B cell (primary cell): ENCODE results near the gene TCEANC. TPM values are rescaled to one million over a fixed set of nuclear protein-coding genes. Genes with fewer than 3 reads are reported as not detected.

Source experiments
- ATAC-seq: fragments of 200-7000 bp; cut with Tn5 transposase; one replicate; pipeline ENCODE4 v1.10.0; 2021; ENCODE audit warnings: low read depth, mild to moderate bottlenecking, moderate number of reproducible peaks, moderate library complexity
- CTCF ChIA-PET: fragments of 350-600 bp; sonication (Branson Sonifier 250); formaldehyde crosslinking; loops from one replicate; lab custom pipeline; 2021; ENCODE audit warnings: antibody characterized with exemption, inconsistent platforms; lab: Charles Lee
- POLR2A ChIA-PET: fragments of 350-600 bp; sonication (Branson Sonifier 250); formaldehyde crosslinking; loops from one replicate; lab custom pipeline; 2021; ENCODE audit warnings: antibody characterized with exemption; lab: Charles Lee
- DNase-seq: peaks from one replicate; pipeline ENCODE4 v3.0.0; 2013
- H2AFZ ChIP-seq: 2 replicates; pipeline ENCODE4 v1.6.1; 2012; ENCODE audit warnings: mild to moderate bottlenecking, low read depth, low read length; ENCODE audit not compliant: insufficient read depth, poor library complexity, severe bottlenecking
- H3K27ac ChIP-seq, 2 donors: 1 replicate in 1 of 2; 2 replicates in 1 of 2; pipeline ENCODE4 v1.5.1; 2012 to 2013; ENCODE audit warnings: low read length in 2 of 2, mild to moderate bottlenecking in 2 of 2, moderate library complexity in 1 of 2
- H3K27me3 ChIP-seq, 4 experiments: fragments of 200-600 bp in 1 of 4; sonication (generic) in 1 of 4; replicated peaks in 1 of 4; 1 replicate in 2 of 4; 2 replicates in 2 of 4; pipeline versions ENCODE4 v1.6.1 to v1.7.0; 2013 to 2016; ENCODE audit warnings: low read length in 3 of 4, mild to moderate bottlenecking in 2 of 4, mixed read lengths in 1 of 4, moderate library complexity in 1 of 4; ENCODE audit not compliant: insufficient read depth in 4 of 4, control insufficient read depth in 3 of 4; ENCODE audit errors: control extremely low read depth in 1 of 4
- H3K36me3 ChIP-seq, 2 experiments: replicated peaks in 1 of 2; 1 replicate in 1 of 2; 2 replicates in 1 of 2; pipeline versions ENCODE4 v1.6.1 to v1.7.1; 2013; ENCODE audit warnings: low read length in 1 of 2; ENCODE audit not compliant: insufficient read depth in 2 of 2, control insufficient read depth in 1 of 2; ENCODE audit errors: control extremely low read depth in 1 of 2, extremely low read depth in 1 of 2
- H3K4me1 ChIP-seq, 2 donors: fragments of 200-600 bp in 1 of 2; sonication (generic) in 1 of 2; 1 replicate in 1 of 2; 2 replicates in 1 of 2; pipeline versions ENCODE4 v1.5.1 to v1.6.1; 2013 to 2017; ENCODE audit warnings: low read length in 2 of 2; ENCODE audit not compliant: control insufficient read depth in 2 of 2, insufficient read depth in 2 of 2
- H3K4me2 ChIP-seq: replicated peaks from 2 replicates; pipeline ENCODE3; 2012; ENCODE audit warnings: mild to moderate bottlenecking, low read depth, low read length; ENCODE audit not compliant: poor library complexity, severe bottlenecking
- H3K4me3 ChIP-seq, 5 experiments: fragments of 200-600 bp in 1 of 5; sonication (generic) in 1 of 5; 1 replicate in 3 of 5; 2 replicates in 2 of 5; pipeline versions ENCODE4 v1.5.1 to v1.7.0; 2011 to 2016; ENCODE audit warnings: low read length in 4 of 5, mild to moderate bottlenecking in 4 of 5, low read depth in 2 of 5, control low read depth in 1 of 5, moderate library complexity in 1 of 5; ENCODE audit not compliant: insufficient read depth in 1 of 5; ENCODE audit errors: control extremely low read depth in 1 of 5, extremely low read depth in 1 of 5
- H3K79me2 ChIP-seq: fragments of 200-600 bp; sonication (generic); one replicate; pipeline ENCODE4 v1.6.0; 2016; ENCODE audit warnings: low read length; ENCODE audit not compliant: control insufficient read depth, insufficient read depth
- H3K9ac ChIP-seq: fragments of 200-600 bp; sonication (generic); 2 replicates; pipeline ENCODE4 v1.6.1; 2017; ENCODE audit warnings: mild to moderate bottlenecking, low read length, moderate library complexity
- H3K9me3 ChIP-seq, 3 donors: one replicate each; pipeline versions ENCODE4 v1.6.1 to v1.7.1; 2013; ENCODE audit warnings: low read length in 2 of 3; ENCODE audit not compliant: control insufficient read depth in 2 of 3, insufficient read depth in 1 of 3; ENCODE audit errors: control extremely low read depth in 1 of 3
- H4K20me1 ChIP-seq: 2 replicates; pipeline ENCODE4 v1.6.0; 2012; ENCODE audit warnings: mild to moderate bottlenecking, low read length; ENCODE audit not compliant: insufficient read depth, control insufficient read depth, poor library complexity, severe bottlenecking
- H3K27ac Mint-ChIP-seq: one replicate; pipeline ENCODE4 v1.8.0; 2021; ENCODE audit warnings: mixed read lengths
- H3K27me3 Mint-ChIP-seq: one replicate; pipeline ENCODE4 v1.8.0; 2021; ENCODE audit warnings: mixed read lengths
- H3K4me1 Mint-ChIP-seq: one replicate; pipeline ENCODE4 v1.8.0; 2021; ENCODE audit warnings: mixed read lengths
- H3K4me3 Mint-ChIP-seq: one replicate; pipeline ENCODE4 v1.8.0; 2021; ENCODE audit warnings: mixed read lengths
- H3K9me3 Mint-ChIP-seq: one replicate; pipeline ENCODE4 v1.8.0; 2022; ENCODE audit warnings: mixed read lengths; ENCODE audit not compliant: insufficient read depth
- EZH2 ChIP-seq: IDR thresholded peaks from 2 replicates; pipeline ENCODE4 v1.6.1; 2012; ENCODE audit warnings: borderline replicate concordance, low read depth, mild to moderate bottlenecking, moderate library complexity, low read length; ENCODE audit not compliant: insufficient read depth, poor library complexity, severe bottlenecking
- WGBS: methylation state at CpG from one replicate; pipeline ENCODE4 v1.1.5; 2013; ENCODE audit warnings: missing lambda C conversion rate; ENCODE audit not compliant: insufficient coverage; 5-methylcytosine and 5-hydroxymethylcytosine counted together
- intact Hi-C: fragments of 100-400 bp; cut with micrococcal nuclease; formaldehyde crosslinking; loops from one replicate; pipeline ENCODE4 v1.10.0; 2022
- polyA plus RNA-seq: library from polyadenylated mRNA; depleted of rRNA; stranded (reverse); fragments of >200 nt; gene quantifications from 2 replicates; pipeline ENCODE4 v1.2.3, GENCODE V29; 2012
- total RNA-seq, 2 donors: library from RNA; stranded (reverse); fragments of 120-200 nt in 1 of 2; gene quantifications; 1 replicate in 1 of 2; 2 replicates in 1 of 2; pipeline versions ENCODE4 v1.2.3 to v1.2.4, GENCODE V29; 2013 to 2022
- TF ChIP-seq, protein P1 (sequence below): fragments of 200-600 bp; IDR thresholded peaks from one replicate; pipeline ENCODE4 v1.8.0; 2022; ENCODE audit warnings: antibody characterized with exemption, mild to moderate bottlenecking

The TCEANC gene
- total and polyA plus RNA-seq, 2 donors (not counting 1 experiment from before 2014, with no cell fraction given): 5.5 to 10.0 TPM

- no peak overlapping the region for H2AFZ ChIP-seq
- TF ChIP-seq, protein P1, sequence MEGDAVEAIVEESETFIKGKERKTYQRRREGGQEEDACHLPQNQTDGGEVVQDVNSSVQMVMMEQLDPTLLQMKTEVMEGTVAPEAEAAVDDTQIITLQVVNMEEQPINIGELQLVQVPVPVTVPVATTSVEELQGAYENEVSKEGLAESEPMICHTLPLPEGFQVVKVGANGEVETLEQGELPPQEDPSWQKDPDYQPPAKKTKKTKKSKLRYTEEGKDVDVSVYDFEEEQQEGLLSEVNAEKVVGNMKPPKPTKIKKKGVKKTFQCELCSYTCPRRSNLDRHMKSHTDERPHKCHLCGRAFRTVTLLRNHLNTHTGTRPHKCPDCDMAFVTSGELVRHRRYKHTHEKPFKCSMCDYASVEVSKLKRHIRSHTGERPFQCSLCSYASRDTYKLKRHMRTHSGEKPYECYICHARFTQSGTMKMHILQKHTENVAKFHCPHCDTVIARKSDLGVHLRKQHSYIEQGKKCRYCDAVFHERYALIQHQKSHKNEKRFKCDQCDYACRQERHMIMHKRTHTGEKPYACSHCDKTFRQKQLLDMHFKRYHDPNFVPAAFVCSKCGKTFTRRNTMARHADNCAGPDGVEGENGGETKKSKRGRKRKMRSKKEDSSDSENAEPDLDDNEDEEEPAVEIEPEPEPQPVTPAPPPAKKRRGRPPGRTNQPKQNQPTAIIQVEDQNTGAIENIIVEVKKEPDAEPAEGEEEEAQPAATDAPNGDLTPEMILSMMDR: no peak
- no peak for TF ChIP-seq EZH2
- no peaks in the 10 kb centered on the region for H3K27me3 Mint-ChIP-seq
- no peaks in the 10 kb centered on the region for H3K4me1 ChIP-seq
- H3K4me1 Mint-ChIP-seq: peaks cover 5% of the 10 kb centered on the region
- ATAC-seq (no peak), DNase-seq (no peak)
- H3K36me3 ChIP-seq: no peaks in the 10 kb centered on the region
- H3K27ac Mint-ChIP-seq: no peak overlapping the region
- H4K20me1 ChIP-seq: no peaks in the 10 kb centered on the region
- ChIA-PET POLR2A (no interaction called here), CTCF (interaction anchor here (1.1 kb wide), 1 partner anchor 17 kb away, joined by 3 read pairs; no protein-coding TSS in a partner anchor)
- H3K4me3 Mint-ChIP-seq: no peak overlapping the region
- no peaks in the 10 kb centered on the region for H3K79me2 ChIP-seq
- no peak overlapping the region for H3K4me2 ChIP-seq
- H3K9ac ChIP-seq: no peak overlapping the region
- no peak overlapping the region for H3K27ac ChIP-seq
- H3K9me3 ChIP-seq: no peaks in the 10 kb centered on the region
- no peak overlapping the region for H3K4me3 ChIP-seq
- H3K27me3 ChIP-seq: no peaks in the 10 kb centered on the region
- no peaks in the 10 kb centered on the region for H3K9me3 Mint-ChIP-seq
- intact Hi-C loops: no loop called here
Measured at GRCh38 chrX:13614154-13614553, 38.8 kb upstream of the TCEANC start.

GRCh38 chrX:13620207-13620606, 32.7 kb upstream of the TCEANC start:
- ChIA-PET CTCF (no interaction called here), POLR2A (no interaction called here)
- whole genome bisulfite sequencing: 25% methylated on average over 1 of the region's 1 CpG
- peaks cover 5% of the 10 kb centered on the region for H3K4me1 Mint-ChIP-seq
- Histone ChIP-seq H3K9me3 (no peaks in the 10 kb centered on the region), H3K79me2 (no peaks in the 10 kb centered on the region), H3K27ac (no peak overlapping the region), H3K9ac (no peak overlapping the region), H3K4me2 (no peak overlapping the region), H2AFZ (no peak overlapping the region), H3K4me3 (no peak overlapping the region), H3K4me1 (no peaks in the 10 kb centered on the region), H4K20me1 (no peaks in the 10 kb centered on the region), H3K36me3 (no peaks in the 10 kb centered on the region), H3K27me3 (peaks cover 0 to 4% (median 0%) of the 10 kb centered on the region in 4 experiments)
- no peak overlapping the region for H3K27ac Mint-ChIP-seq
- TF ChIP-seq, protein P1: no peak
- no peak for TF ChIP-seq EZH2
- intact Hi-C loops: no loop called here
- ATAC-seq (no peak), DNase-seq (no peak)
- no peaks in the 10 kb centered on the region for H3K9me3 Mint-ChIP-seq
- no peaks in the 10 kb centered on the region for H3K27me3 Mint-ChIP-seq
- H3K4me3 Mint-ChIP-seq: no peak overlapping the region
